Measurements from ENCODE around the gene ECI2.

GRCh38 chr6:4178737-4179333 is 43.5 kb upstream of the ECI2 start:
- TF ChIP-seq MYC (IDR thresholded peaks at IDR 0.05; ENCODE audit: low read depth, low read length) (no peak), JUN (IDR thresholded peaks at IDR 0.05; ENCODE audit: borderline replicate concordance, insufficient read depth, insufficient read length, low read depth) (no peak), EZH2 (IDR thresholded peaks at IDR 0.05; ENCODE audit: borderline replicate concordance, low read depth, low read length, severe bottlenecking) (no peak), POLR2A (IDR thresholded peaks at IDR 0.05; ENCODE audit: low read depth, low read length) (no peak), FOS (IDR thresholded peaks at IDR 0.05; ENCODE audit: borderline replicate concordance, insufficient read depth, low read length) (no peak), POLR2AphosphoS5 (IDR thresholded peaks at IDR 0.05; ENCODE audit: insufficient read depth, low read depth, low read length) (no peak), MAX (IDR thresholded peaks at IDR 0.05; ENCODE audit: insufficient read depth, insufficient read length) (no peak), GATA2 (IDR thresholded peaks at IDR 0.05; ENCODE audit: insufficient read depth, insufficient read length, low read depth, low read length) (no peak)
- TF ChIP-seq, protein P1, sequence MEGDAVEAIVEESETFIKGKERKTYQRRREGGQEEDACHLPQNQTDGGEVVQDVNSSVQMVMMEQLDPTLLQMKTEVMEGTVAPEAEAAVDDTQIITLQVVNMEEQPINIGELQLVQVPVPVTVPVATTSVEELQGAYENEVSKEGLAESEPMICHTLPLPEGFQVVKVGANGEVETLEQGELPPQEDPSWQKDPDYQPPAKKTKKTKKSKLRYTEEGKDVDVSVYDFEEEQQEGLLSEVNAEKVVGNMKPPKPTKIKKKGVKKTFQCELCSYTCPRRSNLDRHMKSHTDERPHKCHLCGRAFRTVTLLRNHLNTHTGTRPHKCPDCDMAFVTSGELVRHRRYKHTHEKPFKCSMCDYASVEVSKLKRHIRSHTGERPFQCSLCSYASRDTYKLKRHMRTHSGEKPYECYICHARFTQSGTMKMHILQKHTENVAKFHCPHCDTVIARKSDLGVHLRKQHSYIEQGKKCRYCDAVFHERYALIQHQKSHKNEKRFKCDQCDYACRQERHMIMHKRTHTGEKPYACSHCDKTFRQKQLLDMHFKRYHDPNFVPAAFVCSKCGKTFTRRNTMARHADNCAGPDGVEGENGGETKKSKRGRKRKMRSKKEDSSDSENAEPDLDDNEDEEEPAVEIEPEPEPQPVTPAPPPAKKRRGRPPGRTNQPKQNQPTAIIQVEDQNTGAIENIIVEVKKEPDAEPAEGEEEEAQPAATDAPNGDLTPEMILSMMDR (IDR thresholded peaks at IDR 0.05; ENCODE audit: extremely low read depth in 1 of 2, insufficient read depth in 1 of 2, low read depth in 1 of 2, low read length in 2 of 2) = no peak
